SHP77 (cell line): ENCODE data around the gene DOCK7.

ENCODE experiments used
- DNase-seq, 2 experiments: peaks; one replicate each; lab custom pipeline; 2025; lab: John Stamatoyannopoulos, UW

Gene DOCK7

GRCh38 chr1:62450301-62450700, 237.9 kb downstream of the DOCK7 start:
- no peak for DNase-seq

- DNase-seq: no peak
Observed at GRCh38 chr1:62448221-62448933, 239.8 kb downstream of the DOCK7 start.

- no peak for DNase-seq
Observed at GRCh38 chr1:62444701-62445100, 243.5 kb downstream of the DOCK7 start.

- DNase-seq: no peak
Observed at GRCh38 chr1:62439652-62440371, 248.4 kb downstream of the DOCK7 start.

GRCh38 chr1:62438163-62438562, 250.0 kb downstream of the DOCK7 start:
- DNase-seq: no peak

GRCh38 chr1:62437273-62437940, 250.8 kb downstream of the DOCK7 start:
- no peak for DNase-seq

GRCh38 chr1:62436466-62437272, 251.5 kb downstream of the DOCK7 start, which contains the start of gene USP1:
Gene USP1, plus strand, starts transcription at chr1:62437049. Its CDS starts 2,819 bp downstream, at chr1:62439868.
- DNase-seq: peak; percentile 99

- DNase-seq: no peak
Observed at GRCh38 chr1:62436039-62436465, 252.1 kb downstream of the DOCK7 start.

- DNase-seq: peak; percentile 47 to 61
Observed at GRCh38 chr1:62435231-62436038, 252.8 kb downstream of the DOCK7 start.

GRCh38 chr1:62434618-62435001, 253.6 kb downstream of the DOCK7 start:
- no peak for DNase-seq

- DNase-seq: no peak
Observed at GRCh38 chr1:62433861-62434617, 254.1 kb downstream of the DOCK7 start.

GRCh38 chr1:62429581-62429980, 258.6 kb downstream of the DOCK7 start:
- no peak for DNase-seq

GRCh38 chr1:62428351-62428750, 259.8 kb downstream of the DOCK7 start:
- no peak for DNase-seq

GRCh38 chr1:62426794-62427193, 261.4 kb downstream of the DOCK7 start:
- DNase-seq: no peak

- no peak for DNase-seq
Observed at GRCh38 chr1:62426237-62426636, 261.9 kb downstream of the DOCK7 start.

GRCh38 chr1:62425041-62425440, 263.1 kb downstream of the DOCK7 start:
- DNase-seq: no peak

- DNase-seq: no peak
Observed at GRCh38 chr1:62424411-62424810, 263.8 kb downstream of the DOCK7 start.

- no peak for DNase-seq
Observed at GRCh38 chr1:62423580-62424242, 264.5 kb downstream of the DOCK7 start.

- no peak for DNase-seq
Observed at GRCh38 chr1:62420214-62420613, 268.0 kb downstream of the DOCK7 start.
